Activated CD4-positive, alpha-beta T cell treated with anti-CD3 and anti-CD28 coated beads for 1 hour (primary cell): Measurements from ENCODE around the gene GRAMD1B.

Experiments used
- DNase-seq: peaks from one replicate; pipeline ENCODE4 v3.0.0-alpha.2; 2020

Gene GRAMD1B

GRCh38 chr11:123478352-123478987 lies 48.4 kb downstream of the GRAMD1B start:
- DNase-seq, result no peak

- DNase-seq, result no peak
These were observed 49.2 kb downstream of the GRAMD1B start for GRCh38 chr11:123479048-123479837.

- no peak for DNase-seq
These were observed 50.3 kb downstream of the GRAMD1B start for GRCh38 chr11:123480290-123480815.

GRCh38 chr11:123480882-123481281 lies 50.8 kb downstream of the GRAMD1B start:
- DNase-seq, result no peak

GRCh38 chr11:123481640-123482039 lies 51.6 kb downstream of the GRAMD1B start:
- DNase-seq, result no peak

GRCh38 chr11:123482218-123482617 lies 52.1 kb downstream of the GRAMD1B start:
- DNase-seq, result no peak

GRCh38 chr11:123483058-123483457 lies 53.0 kb downstream of the GRAMD1B start:
- no peak for DNase-seq

- no peak for DNase-seq
These were observed 53.4 kb downstream of the GRAMD1B start for GRCh38 chr11:123483466-123483865.

- DNase-seq, result no peak
These were observed 54.4 kb downstream of the GRAMD1B start for GRCh38 chr11:123484448-123484847.

- DNase-seq, result no peak
These were observed 57.2 kb downstream of the GRAMD1B start for GRCh38 chr11:123487157-123487744.

GRCh38 chr11:123490527-123490926 lies 60.5 kb downstream of the GRAMD1B start:
- DNase-seq, result no peak

GRCh38 chr11:123491241-123491640 lies 61.2 kb downstream of the GRAMD1B start:
- no peak for DNase-seq

- no peak for DNase-seq
These were observed 63.4 kb downstream of the GRAMD1B start for GRCh38 chr11:123493349-123494063.

- no peak for DNase-seq
These were observed 64.4 kb downstream of the GRAMD1B start for GRCh38 chr11:123494195-123495050.

- DNase-seq, result no peak
These were observed 74.3 kb downstream of the GRAMD1B start for GRCh38 chr11:123504401-123504800.

GRCh38 chr11:123505546-123506299 lies 75.7 kb downstream of the GRAMD1B start:
- no peak for DNase-seq

- DNase-seq, result no peak
These were observed 77.0 kb downstream of the GRAMD1B start for GRCh38 chr11:123507043-123507442.

GRCh38 chr11:123509737-123510578 lies 79.9 kb downstream of the GRAMD1B start:
- DNase-seq, result no peak

GRCh38 chr11:123510579-123510905 lies 80.5 kb downstream of the GRAMD1B start:
- DNase-seq, result no peak

- DNase-seq, result peak; percentile 29
These were observed 81.2 kb downstream of the GRAMD1B start for GRCh38 chr11:123511037-123511870.
